ENCODE measurements around the gene KREMEN1.

- TF ChIP-seq CTCF (IDR thresholded peaks at IDR 0.05 in 2 of 3, conservative IDR thresholded peaks at IDR 0.05 in 1 of 3; ENCODE audit: control insufficient read depth in 2 of 3, extremely low read depth in 1 of 3, insufficient read depth in 1 of 3, low read depth in 3 of 3, low read length in 3 of 3) (no peak), BHLHE40 (IDR thresholded peaks at IDR 0.05; ENCODE audit: borderline replicate concordance in 1 of 2, low read depth in 2 of 2, low read length in 1 of 2) (no peak), NR2C2 (IDR thresholded peaks at IDR 0.05; ENCODE audit: borderline replicate concordance, control insufficient read depth, insufficient read length, low read depth) (no peak), FOXM1 (IDR thresholded peaks at IDR 0.05; ENCODE audit: low read depth, low read length) (no peak), RFX5 (IDR thresholded peaks at IDR 0.05; ENCODE audit: low read depth, low read length) (no peak), ZZZ3 (IDR thresholded peaks at IDR 0.05; ENCODE audit: control insufficient read depth, insufficient read length, low read depth) (no peak), USF1 (IDR thresholded peaks at IDR 0.05; ENCODE audit: borderline replicate concordance, extremely low read length, insufficient read depth, low read depth, low read length) (no peak), EED (IDR thresholded peaks at IDR 0.05; ENCODE audit: low read depth) (no peak), POLR2A (IDR thresholded peaks at IDR 0.05; ENCODE audit: low read depth, low read length) (no peak)
Observed at GRCh38 chr22:29121124-29121523, 48.3 kb downstream of the KREMEN1 start.
